Stimulated activated CD4-positive, alpha-beta T cell treated with anti-CD3 and anti-CD28 coated beads, Interleukin-4, amount 100 ng/mL, for 24 hours (primary cell): ENCODE measurements around the gene SNPH.
A peak's percentile ranks its signal among the peaks of the same experiment; 100 is the strongest.

Experiments
- DNase-seq: peaks from one replicate; pipeline ENCODE4 v3.0.0-alpha.2; 2020

SNPH gene

GRCh38 chr20:1287787-1288569 lies 21.9 kb downstream of the SNPH start:
- no peak for DNase-seq

GRCh38 chr20:1291191-1291741 lies 25.2 kb downstream of the SNPH start:
- DNase-seq = no peak

- DNase-seq = no peak
Measured at GRCh38 chr20:1292620-1293019, 26.5 kb downstream of the SNPH start.

- DNase-seq = no peak
Measured at GRCh38 chr20:1293641-1294379, 27.7 kb downstream of the SNPH start.

GRCh38 chr20:1294497-1294896 lies 28.4 kb downstream of the SNPH start:
- DNase-seq = no peak

GRCh38 chr20:1295276-1295930 lies 29.3 kb downstream of the SNPH start:
- no peak for DNase-seq

- no peak for DNase-seq
Measured at GRCh38 chr20:1296117-1296610, 30.1 kb downstream of the SNPH start.

- no peak for DNase-seq
Measured at GRCh38 chr20:1296922-1297321, 30.8 kb downstream of the SNPH start.

GRCh38 chr20:1297486-1297885 lies 31.4 kb downstream of the SNPH start:
- no peak for DNase-seq

- DNase-seq = no peak
Measured at GRCh38 chr20:1298166-1298565, 32.1 kb downstream of the SNPH start.

- no peak for DNase-seq
Measured at GRCh38 chr20:1298888-1299511, 32.9 kb downstream of the SNPH start.

GRCh38 chr20:1299522-1299921 lies 33.4 kb downstream of the SNPH start:
- peak; percentile 50 for DNase-seq

GRCh38 chr20:1300083-1300840 lies 34.2 kb downstream of the SNPH start:
- no peak for DNase-seq

GRCh38 chr20:1301031-1301529 lies 35.0 kb downstream of the SNPH start:
- DNase-seq = peak; percentile 43

- DNase-seq = no peak
Measured at GRCh38 chr20:1302685-1303541, 36.8 kb downstream of the SNPH start.

- DNase-seq = no peak
Measured at GRCh38 chr20:1304710-1305515, 38.8 kb downstream of the SNPH start.

GRCh38 chr20:1305712-1306111 lies 39.6 kb downstream of the SNPH start:
- no peak for DNase-seq

- DNase-seq = no peak
Measured at GRCh38 chr20:1306316-1307135, 40.4 kb downstream of the SNPH start.

GRCh38 chr20:1307171-1307570 lies 41.1 kb downstream of the SNPH start:
- no peak for DNase-seq
